NCI-H187 (cell line): ENCODE data around the gene HSPA5.
A peak's percentile ranks its signal among the peaks of the same experiment; 100 is the strongest.

ENCODE experiments used
- DNase-seq, 2 experiments: peaks; one replicate each; lab custom pipeline; 2025; lab: John Stamatoyannopoulos, UW

Gene HSPA5

GRCh38 chr9:125189361-125190289, 51.5 kb downstream of the HSPA5 start, which contains the start of gene PPP6C:
Gene PPP6C, minus strand, starts transcription at chr9:125189803. Its CDS starts 85 bp downstream, at chr9:125189718.
- peak; percentile 43 to 79 for DNase-seq

GRCh38 chr9:125189011-125189360, 52.2 kb downstream of the HSPA5 start:
- DNase-seq, result no peak
